Measurements from ENCODE around the gene NT5DC4. TPM values are rescaled to one million over a fixed set of nuclear protein-coding genes. Genes with fewer than 3 reads are reported as not detected.

Gene NT5DC4
- total and polyA plus RNA-seq, 2 of the 4 experiments (the other 2 are of a cell fraction): not detected

GRCh38 chr2:112784199-112785189 is 63.7 kb downstream of the NT5DC4 start, which contains the start of gene IL1A:
TSS of gene IL1A (minus strand) at chr2:112784493. CDS start at chr2:112783770, 723 bp downstream.
- no peak within 1 kb of the TSS for H2BK15ac ChIP-seq (ENCODE audit: low read depth, low read length)
- TF ChIP-seq RAD21 (IDR thresholded peaks at IDR 0.05; ENCODE audit: low read length) (no peak), NFE2L2 (IDR thresholded peaks at IDR 0.05; ENCODE audit: low read depth, low read length) (no peak), CTCF (conservative IDR thresholded peaks at IDR 0.05; ENCODE audit: low read depth, low read length) (no peak), SMC3 (IDR thresholded peaks at IDR 0.05; ENCODE audit: low read depth, low read length) (no peak), BHLHE40 (IDR thresholded peaks at IDR 0.05; ENCODE audit: low read depth, low read length) (no peak), RFX5 (IDR thresholded peaks at IDR 0.05; ENCODE audit: low read depth, low read length) (no peak), MAFK (IDR thresholded peaks at IDR 0.05; ENCODE audit: low read depth, low read length) (peak; percentile 16; the same call in 1 of the 2 replicates), MXI1 (IDR thresholded peaks at IDR 0.05; ENCODE audit: borderline replicate concordance, low read depth, low read length) (no peak), POLR2A (IDR thresholded peaks at IDR 0.05; ENCODE audit: low read depth, low read length) (no peak)
- BruUV-seq (replicated peaks): no TSS peak

More at GRCh38 chr2:112784199-112785189, 63.7 kb downstream of the NT5DC4 start, which contains the start of gene IL1A:
- H3K4me2 ChIP-seq (ENCODE audit: low read depth, low read length): peak within 1 kb of the TSS; percentile 72
- no peak within 1 kb of the TSS for H4K8ac ChIP-seq (ENCODE audit: low read depth in 2 of 2, low read length in 2 of 2)
- intact Hi-C loops (cut with micrococcal nuclease): no loop called here
- CTCF ChIA-PET: interaction anchor here (0.5 to 1.2 kb wide), 2 partner anchors 12 to 80 kb away, joined by 3 to 4 read pairs; no protein-coding TSS in a partner anchor
- H4K5ac ChIP-seq (ENCODE audit: low read depth, low read length): no peak within 1 kb of the TSS
- H3K36me3 ChIP-seq (ENCODE audit: control insufficient read depth, insufficient read depth, low read length): no peaks in the 10 kb centered on the region
- H4K20me1 ChIP-seq (ENCODE audit: insufficient read depth, low read length): no peaks in the 10 kb centered on the region
- dilution Hi-C loops (cut with HindIII; ENCODE audit: low sequenced_read_pairs, unreplicated experiment): no loop called here
- in situ Hi-C loops (cut with MboI; ENCODE audit: low sequenced_read_pairs): no loop called here
- H3K9me3 ChIP-seq (ENCODE audit: control insufficient read depth, insufficient read depth, low read length): no peaks in the 10 kb centered on the region
- H2AFZ ChIP-seq (replicated peaks; ENCODE audit: low read length, poor library complexity): no peak within 1 kb of the TSS
- no peak within 1 kb of the TSS for H2AK5ac ChIP-seq (ENCODE audit: low read depth, low read length)
- no peak within 1 kb of the TSS for H3K23ac ChIP-seq (ENCODE audit: low read depth, low read length)
- H2BK20ac ChIP-seq (ENCODE audit: low read depth, low read length): peak within 1 kb of the TSS; percentile 35; the same call in 1 of the 2 replicates
- no peak within 1 kb of the TSS for H3K56ac ChIP-seq (ENCODE audit: extremely low read depth, insufficient read depth, low read length)
- H3K9ac ChIP-seq (ENCODE audit: low read depth, low read length): no peak within 1 kb of the TSS
- H3K27me3 ChIP-seq (ENCODE audit: control insufficient read depth, insufficient read depth, low read length): no peaks in the 10 kb centered on the region
- H2BK120ac ChIP-seq (ENCODE audit: low read depth, low read length): no peak within 1 kb of the TSS
- H3K79me1 ChIP-seq (ENCODE audit: low read depth in 1 of 2, low read length in 2 of 2): no peaks in the 10 kb centered on the region
- no peak within 1 kb of the TSS for H2BK5ac ChIP-seq (ENCODE audit: low read depth, low read length, poor library complexity, severe bottlenecking)
- H3K27ac ChIP-seq (ENCODE audit: insufficient read depth, low read length): no peak within 1 kb of the TSS
- H3K4me1 ChIP-seq (ENCODE audit: control insufficient read depth, insufficient read depth, low read length): no peaks in the 10 kb centered on the region
- POLR2A ChIA-PET (ENCODE audit: unreplicated experiment): no interaction called here
- DNase-seq (peak; percentile 77), ATAC-seq (ENCODE audit: low read depth) (peak; percentile 69)
- peak within 1 kb of the TSS; percentile 12; the same call in 1 of the 2 replicates for H3K4me3 ChIP-seq (ENCODE audit: insufficient read depth, low read depth, low read length)
- no peak within 1 kb of the TSS; the same call in 1 of the 2 replicates for H3K4ac ChIP-seq (ENCODE audit: low read depth, low read length)
- H3K14ac ChIP-seq (replicated peaks; ENCODE audit: low read depth, low read length): no peak within 1 kb of the TSS
- no peak within 1 kb of the TSS for H2AK9ac ChIP-seq (replicated peaks; ENCODE audit: low read depth, low read length, poor library complexity)
- no peaks in the 10 kb centered on the region for H3K9me1 ChIP-seq (ENCODE audit: insufficient read depth, low read length)
- WGBS, 2 experiments (ENCODE audit: extremely low coverage in 2 of 2, insufficient read length in 1 of 2): no CpG with 5 or more reads among the region's 13 CpGs
- H3K18ac ChIP-seq (ENCODE audit: low read depth, low read length): no peak within 1 kb of the TSS
- no peak within 1 kb of the TSS for H4K91ac ChIP-seq (ENCODE audit: insufficient read depth, low read depth, low read length)

All from IMR-90 (cell line).